ENCODE results near the gene SFXN2. TPM values are rescaled to one million over a fixed set of nuclear protein-coding genes. Genes with fewer than 3 reads are reported as not detected.

The SFXN2 gene
- total RNA-seq, 1 donor from 2014 or later: 9.1 TPM

GRCh38 chr10:102668326-102669107 is 45.9 kb upstream of the SFXN2 start:
- Histone ChIP-seq H3K9me3 (ENCODE audit: insufficient read depth, low read depth, low read length) (no peaks in the 10 kb centered on the region), H3K36me3 (ENCODE audit: insufficient read depth, low read length) (no peaks in the 10 kb centered on the region), H2AFZ (ENCODE audit: low read depth, low read length) (no peak overlapping the region), H4K20me1 (ENCODE audit: insufficient read depth, low read length) (no peaks in the 10 kb centered on the region), H3K27me3 (ENCODE audit: insufficient read depth, low read length) (no peaks in the 10 kb centered on the region), H3K9ac (ENCODE audit: low read length) (no peak overlapping the region), H3K4me2 (ENCODE audit: low read length) (no peak overlapping the region), H3K4me1 (ENCODE audit: insufficient read depth, low read length) (peaks cover 2% of the 10 kb centered on the region), H3K4me3 (ENCODE audit: insufficient read depth, low read depth, low read length) (no peak overlapping the region), H3K79me2 (ENCODE audit: insufficient read depth, low read length) (no peaks in the 10 kb centered on the region), H3K27ac (ENCODE audit: low read depth, low read length) (no peak overlapping the region)
- TF ChIP-seq EZH2 (IDR thresholded peaks at IDR 0.05; ENCODE audit: insufficient read depth, low read length) (no peak), CTCF (IDR thresholded peaks at IDR 0.05; ENCODE audit: insufficient read depth, low read depth, low read length) (no peak)
- peaks cover 30% of the 10 kb centered on the region for H3K4me1 Mint-ChIP-seq (ENCODE audit: low read depth, unreplicated experiment)
- FAIRE-seq: no peak
- no peak overlapping the region for H3K27ac Mint-ChIP-seq (ENCODE audit: unreplicated experiment)
- H3K4me3 Mint-ChIP-seq (ENCODE audit: unreplicated experiment): peak overlapping the region; percentile 64
- no peaks in the 10 kb centered on the region for H3K27me3 Mint-ChIP-seq (ENCODE audit: low read depth, unreplicated experiment)
- no peaks in the 10 kb centered on the region for H3K36me3 Mint-ChIP-seq (ENCODE audit: low read depth, unreplicated experiment)
- H3K9me3 Mint-ChIP-seq (ENCODE audit: unreplicated experiment): no peaks in the 10 kb centered on the region
- DNase-seq (ENCODE audit: low read depth): no peak

GRCh38 chr10:102669206-102670064 is 45.0 kb upstream of the SFXN2 start:
- no peak overlapping the region for H3K27ac Mint-ChIP-seq (ENCODE audit: unreplicated experiment)
- Histone ChIP-seq H3K9ac (ENCODE audit: low read length) (no peak overlapping the region), H2AFZ (ENCODE audit: low read depth, low read length) (no peak overlapping the region), H3K9me3 (ENCODE audit: insufficient read depth, low read depth, low read length) (no peaks in the 10 kb centered on the region), H3K27ac (ENCODE audit: low read depth, low read length) (no peak overlapping the region), H4K20me1 (ENCODE audit: insufficient read depth, low read length) (no peaks in the 10 kb centered on the region), H3K36me3 (ENCODE audit: insufficient read depth, low read length) (no peaks in the 10 kb centered on the region), H3K4me2 (ENCODE audit: low read length) (no peak overlapping the region), H3K4me1 (ENCODE audit: insufficient read depth, low read length) (peaks cover 11% of the 10 kb centered on the region), H3K79me2 (ENCODE audit: insufficient read depth, low read length) (no peaks in the 10 kb centered on the region), H3K27me3 (ENCODE audit: insufficient read depth, low read length) (no peaks in the 10 kb centered on the region), H3K4me3 (ENCODE audit: insufficient read depth, low read depth, low read length) (no peak overlapping the region)
- peaks cover 38% of the 10 kb centered on the region for H3K4me1 Mint-ChIP-seq (ENCODE audit: low read depth, unreplicated experiment)
- H3K4me3 Mint-ChIP-seq (ENCODE audit: unreplicated experiment): no peak overlapping the region
- H3K27me3 Mint-ChIP-seq (ENCODE audit: low read depth, unreplicated experiment): no peaks in the 10 kb centered on the region
- H3K36me3 Mint-ChIP-seq (ENCODE audit: low read depth, unreplicated experiment): no peaks in the 10 kb centered on the region
- peak; percentile 30 for DNase-seq (ENCODE audit: low read depth)
- H3K9me3 Mint-ChIP-seq (ENCODE audit: unreplicated experiment): no peaks in the 10 kb centered on the region
- TF ChIP-seq CTCF (IDR thresholded peaks at IDR 0.05; ENCODE audit: insufficient read depth, low read depth, low read length) (no peak), EZH2 (IDR thresholded peaks at IDR 0.05; ENCODE audit: insufficient read depth, low read length) (no peak)
- FAIRE-seq: no peak
